Measurements from ENCODE around the gene C8G.

- no peak for TF ChIP-seq REST (IDR thresholded peaks at IDR 0.05; ENCODE audit: low read depth)
- TF ChIP-seq POLR2A (IDR thresholded peaks at IDR 0.05; ENCODE audit: borderline replicate concordance, extremely low read depth, insufficient read depth, insufficient read length) = no peak
- TF ChIP-seq, protein P1, sequence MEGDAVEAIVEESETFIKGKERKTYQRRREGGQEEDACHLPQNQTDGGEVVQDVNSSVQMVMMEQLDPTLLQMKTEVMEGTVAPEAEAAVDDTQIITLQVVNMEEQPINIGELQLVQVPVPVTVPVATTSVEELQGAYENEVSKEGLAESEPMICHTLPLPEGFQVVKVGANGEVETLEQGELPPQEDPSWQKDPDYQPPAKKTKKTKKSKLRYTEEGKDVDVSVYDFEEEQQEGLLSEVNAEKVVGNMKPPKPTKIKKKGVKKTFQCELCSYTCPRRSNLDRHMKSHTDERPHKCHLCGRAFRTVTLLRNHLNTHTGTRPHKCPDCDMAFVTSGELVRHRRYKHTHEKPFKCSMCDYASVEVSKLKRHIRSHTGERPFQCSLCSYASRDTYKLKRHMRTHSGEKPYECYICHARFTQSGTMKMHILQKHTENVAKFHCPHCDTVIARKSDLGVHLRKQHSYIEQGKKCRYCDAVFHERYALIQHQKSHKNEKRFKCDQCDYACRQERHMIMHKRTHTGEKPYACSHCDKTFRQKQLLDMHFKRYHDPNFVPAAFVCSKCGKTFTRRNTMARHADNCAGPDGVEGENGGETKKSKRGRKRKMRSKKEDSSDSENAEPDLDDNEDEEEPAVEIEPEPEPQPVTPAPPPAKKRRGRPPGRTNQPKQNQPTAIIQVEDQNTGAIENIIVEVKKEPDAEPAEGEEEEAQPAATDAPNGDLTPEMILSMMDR (IDR thresholded peaks at IDR 0.05 in 2 of 3, conservative IDR thresholded peaks at IDR 0.05 in 1 of 3; ENCODE audit: borderline replicate concordance in 1 of 3, insufficient read depth in 1 of 3, low read depth in 2 of 3, low read length in 2 of 3) = no peak
Measured at GRCh38 chr9:136921718-136922117, 23.3 kb upstream of the C8G start.
